ENCODE measurements around the gene ZNF862.

ZNF862 gene

DNA sequence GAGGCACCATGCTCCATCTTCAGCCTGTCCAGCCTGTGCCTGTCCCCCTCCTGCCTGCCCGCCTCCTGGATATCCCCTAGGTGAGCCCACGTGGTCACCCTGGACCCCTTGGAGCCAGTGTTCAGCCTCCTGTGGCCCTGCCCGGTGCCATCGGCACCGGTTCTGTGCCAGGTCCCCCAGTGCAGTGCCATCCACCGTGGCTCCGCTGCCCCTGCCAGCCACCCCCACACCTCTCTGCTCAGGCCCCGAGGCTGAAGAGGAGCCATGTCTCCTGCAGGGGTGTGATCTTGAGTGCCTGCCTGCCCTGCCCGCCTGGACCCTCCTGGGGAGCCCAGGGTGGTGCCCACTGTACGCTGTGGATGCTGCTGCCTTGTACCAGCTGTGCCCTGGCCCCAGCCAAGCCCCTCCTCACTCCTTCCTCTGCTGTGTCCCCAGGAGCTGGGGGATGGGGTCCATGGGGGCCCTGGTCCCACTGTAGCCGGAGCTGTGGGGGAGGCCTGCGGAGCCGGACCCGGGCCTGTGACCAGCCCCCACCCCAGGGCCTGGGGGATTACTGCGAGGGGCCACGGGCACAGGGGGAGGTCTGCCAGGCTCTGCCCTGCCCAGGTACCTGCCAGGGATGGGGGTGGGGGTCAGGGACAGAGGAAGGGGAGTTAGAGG, 26.2 kb upstream of the ZNF862 start:
- H3K9me3 ChIP-seq: no peaks in the 10 kb centered on the region
- no peak overlapping the region for H3K27ac ChIP-seq
- H3K4me3 ChIP-seq: no peak overlapping the region
- H3K4me1 ChIP-seq: no peaks in the 10 kb centered on the region
- peaks cover 0 to 46% of the 10 kb centered on the region in 2 donors for H3K27me3 ChIP-seq
- DNase-seq: no peak
- no peak for TF ChIP-seq CTCF (IDR thresholded peaks at IDR 0.05)
- H3K36me3 ChIP-seq: no peaks in the 10 kb centered on the region
- intact Hi-C loops (cut with DNase I; ENCODE audit: low total_unique reads): no loop called here

DNA sequence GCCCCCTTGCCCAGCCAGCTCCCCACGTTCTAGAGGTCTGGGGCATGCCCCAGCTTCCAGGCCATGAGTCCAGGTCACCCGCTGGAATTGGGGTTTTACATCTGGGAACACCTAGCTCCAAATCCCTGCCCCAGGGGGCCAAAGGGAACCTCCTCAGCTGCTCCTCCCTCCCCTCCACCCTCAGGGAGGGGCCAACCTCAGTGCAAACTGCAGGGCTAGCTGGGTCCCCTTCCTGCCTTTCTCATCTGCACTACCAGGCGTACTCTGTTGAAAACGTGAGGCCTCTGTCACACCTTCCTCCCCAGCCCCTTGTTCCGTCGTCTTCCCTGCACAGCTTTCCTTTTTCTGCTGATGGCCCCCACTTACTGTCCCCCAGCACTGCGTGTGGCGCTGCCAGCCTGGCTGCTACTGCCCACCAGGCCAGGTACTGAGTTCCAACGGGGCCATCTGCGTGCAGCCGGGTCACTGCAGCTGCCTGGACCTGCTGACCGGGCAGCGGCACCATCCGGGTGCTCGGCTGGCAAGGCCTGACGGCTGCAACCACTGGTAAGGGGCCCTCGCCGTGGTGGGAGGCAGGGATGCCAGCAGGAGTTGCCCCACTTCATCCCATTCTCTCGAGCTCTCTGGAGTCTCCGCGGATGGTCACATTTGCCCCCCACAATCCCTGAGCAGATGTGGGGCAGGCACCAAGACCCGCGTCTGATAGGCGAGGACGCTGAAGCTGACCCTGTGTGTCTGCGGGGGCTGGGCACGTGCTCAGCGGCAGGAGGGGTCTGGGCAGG, 24.7 kb upstream of the ZNF862 start:
- TF ChIP-seq CTCF (IDR thresholded peaks at IDR 0.05): no peak
- H3K4me3 ChIP-seq: no peak overlapping the region
- intact Hi-C loops (cut with DNase I; ENCODE audit: low total_unique reads): no loop called here
- no peak for DNase-seq
- no peak overlapping the region for H3K27ac ChIP-seq
- H3K36me3 ChIP-seq: no peaks in the 10 kb centered on the region
- H3K9me3 ChIP-seq: no peaks in the 10 kb centered on the region
- H3K27me3 ChIP-seq: peaks cover 0 to 49% of the 10 kb centered on the region in 2 donors
- H3K4me1 ChIP-seq: no peaks in the 10 kb centered on the region

DNA sequence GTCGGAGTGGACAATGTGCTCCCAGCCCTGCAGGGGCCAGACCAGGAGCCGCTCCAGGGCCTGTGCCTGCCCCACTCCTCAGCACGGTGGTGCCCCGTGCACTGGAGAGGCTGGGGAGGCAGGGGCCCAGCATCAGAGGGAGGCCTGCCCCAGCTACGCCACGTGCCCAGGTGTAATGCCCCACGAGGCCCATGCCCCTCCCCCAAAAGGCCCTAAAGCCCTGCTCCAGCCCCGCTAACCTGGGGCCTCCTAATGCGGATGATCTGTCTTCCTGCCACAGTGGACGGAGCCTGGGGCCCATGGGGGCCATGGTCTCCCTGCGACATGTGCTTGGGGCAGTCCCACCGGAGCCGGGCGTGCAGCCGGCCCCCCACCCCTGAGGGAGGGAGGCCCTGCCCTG, 23.7 kb upstream of the ZNF862 start:
- no peak for DNase-seq
- Histone ChIP-seq H3K4me1 (no peaks in the 10 kb centered on the region), H3K4me3 (no peak overlapping the region), H3K9me3 (no peaks in the 10 kb centered on the region), H3K27me3 (peaks cover 0 to 40% of the 10 kb centered on the region in 2 donors), H3K27ac (no peak overlapping the region), H3K36me3 (no peaks in the 10 kb centered on the region)
- TF ChIP-seq CTCF (IDR thresholded peaks at IDR 0.05): no peak
- intact Hi-C loops (cut with DNase I; ENCODE audit: low total_unique reads): no loop called here

DNA sequence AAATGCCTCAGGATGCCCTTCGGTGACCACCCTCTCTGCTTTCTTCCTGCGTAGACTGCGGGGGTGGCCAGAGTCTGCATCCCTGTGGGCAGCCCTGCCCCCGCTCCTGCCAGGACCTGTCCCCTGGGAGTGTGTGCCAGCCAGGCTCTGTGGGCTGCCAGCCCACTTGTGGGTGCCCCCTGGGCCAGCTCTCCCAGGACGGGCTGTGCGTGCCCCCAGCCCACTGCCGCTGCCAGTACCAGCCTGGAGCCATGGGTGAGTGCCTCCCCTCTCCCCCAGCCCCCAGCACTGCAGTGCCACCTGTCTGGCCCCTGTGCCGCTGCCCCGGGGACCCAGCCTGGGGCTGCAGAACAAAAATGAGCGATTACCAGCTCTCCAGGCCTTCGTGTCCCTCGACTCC, 23.1 kb upstream of the ZNF862 start:
- Histone ChIP-seq H3K27ac (no peak overlapping the region), H3K27me3 (peaks cover 0 to 40% of the 10 kb centered on the region in 2 donors), H3K9me3 (no peaks in the 10 kb centered on the region), H3K4me1 (no peaks in the 10 kb centered on the region), H3K36me3 (no peaks in the 10 kb centered on the region), H3K4me3 (no peak overlapping the region)
- no peak for DNase-seq
- TF ChIP-seq CTCF (IDR thresholded peaks at IDR 0.05): no peak
- intact Hi-C loops (cut with DNase I; ENCODE audit: low total_unique reads): no loop called here

GRCh38 chr7:149815661-149816266, 22.4 kb upstream of the ZNF862 start:
- TF ChIP-seq CTCF (IDR thresholded peaks at IDR 0.05): no peak
- H3K4me1 ChIP-seq: no peaks in the 10 kb centered on the region
- DNase-seq: no peak
- no peaks in the 10 kb centered on the region for H3K36me3 ChIP-seq
- H3K27me3 ChIP-seq: peaks cover 0 to 40% of the 10 kb centered on the region in 2 donors
- H3K4me3 ChIP-seq: no peak overlapping the region
- no peak overlapping the region for H3K27ac ChIP-seq
- H3K9me3 ChIP-seq: no peaks in the 10 kb centered on the region
- intact Hi-C loops (cut with DNase I; ENCODE audit: low total_unique reads): no loop called here

All from tibial artery (tissue), 4 donors.